ENCODE data around the gene SUSD1.

The SUSD1 gene

DNA sequence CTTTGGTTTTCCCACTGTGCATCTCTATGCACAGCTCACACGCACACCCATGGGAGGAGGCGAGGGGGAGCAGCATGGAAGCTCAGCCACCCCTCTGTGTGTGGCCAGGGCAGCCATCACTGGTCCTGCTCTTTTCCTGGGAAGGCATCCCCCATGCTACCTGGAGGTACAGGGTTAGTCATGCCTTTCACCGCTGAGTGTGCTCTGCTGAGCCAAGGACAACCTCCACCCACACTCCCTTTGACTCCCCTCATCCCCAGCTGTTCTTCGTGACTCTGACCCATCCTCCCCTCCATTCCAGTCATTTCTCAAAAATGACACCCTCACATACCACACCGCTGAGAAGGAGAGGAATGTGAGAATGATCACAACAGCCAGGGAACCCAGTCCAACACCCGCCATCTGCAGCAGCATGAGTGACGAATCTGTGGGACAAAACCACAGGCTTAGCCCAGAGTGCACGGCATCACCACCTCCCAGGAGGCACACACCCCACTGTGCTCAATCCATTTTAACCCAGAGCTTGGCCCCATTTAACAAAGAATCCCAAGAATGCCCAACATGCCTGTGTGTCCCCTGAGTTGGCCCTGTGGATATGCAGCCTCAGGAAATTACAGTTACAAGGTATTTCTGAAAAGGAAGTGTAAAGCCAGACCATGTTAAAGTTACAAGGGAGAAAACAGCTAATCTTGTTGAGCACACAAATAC is 133.4 kb downstream of the SUSD1 start:
- peak; percentile 71 for DNase-seq (ENCODE audit: low read depth, low spot score)

- no peak for DNase-seq (ENCODE audit: low read depth, low spot score)
Observed at GRCh38 chr9:112041199-112041535, 133.9 kb downstream of the SUSD1 start.

GRCh38 chr9:112038017-112038408 is 137.1 kb downstream of the SUSD1 start:
- DNase-seq (ENCODE audit: low read depth, low spot score) = no peak

- no peak for DNase-seq (ENCODE audit: low read depth, low spot score)
Observed at GRCh38 chr9:112037281-112038016, 137.6 kb downstream of the SUSD1 start.

GRCh38 chr9:112035166-112035826 is 139.8 kb downstream of the SUSD1 start:
- DNase-seq (ENCODE audit: low read depth, low spot score) = no peak

- no peak for DNase-seq (ENCODE audit: low read depth, low spot score)
Observed at GRCh38 chr9:112034216-112034611, 140.9 kb downstream of the SUSD1 start.

- DNase-seq (ENCODE audit: low read depth, low spot score) = no peak
Observed at GRCh38 chr9:112033237-112034215, 141.6 kb downstream of the SUSD1 start.

GRCh38 chr9:112032743-112033142 is 142.4 kb downstream of the SUSD1 start:
- no peak for DNase-seq (ENCODE audit: low read depth, low spot score)

GRCh38 chr9:112032009-112032408 is 143.1 kb downstream of the SUSD1 start:
- DNase-seq (ENCODE audit: low read depth, low spot score) = no peak

- no peak for DNase-seq (ENCODE audit: low read depth, low spot score)
Observed at GRCh38 chr9:112031400-112031799, 143.7 kb downstream of the SUSD1 start.

- no peak for DNase-seq (ENCODE audit: low read depth, low spot score)
Observed at GRCh38 chr9:112029921-112030444, 145.1 kb downstream of the SUSD1 start.

DNA sequence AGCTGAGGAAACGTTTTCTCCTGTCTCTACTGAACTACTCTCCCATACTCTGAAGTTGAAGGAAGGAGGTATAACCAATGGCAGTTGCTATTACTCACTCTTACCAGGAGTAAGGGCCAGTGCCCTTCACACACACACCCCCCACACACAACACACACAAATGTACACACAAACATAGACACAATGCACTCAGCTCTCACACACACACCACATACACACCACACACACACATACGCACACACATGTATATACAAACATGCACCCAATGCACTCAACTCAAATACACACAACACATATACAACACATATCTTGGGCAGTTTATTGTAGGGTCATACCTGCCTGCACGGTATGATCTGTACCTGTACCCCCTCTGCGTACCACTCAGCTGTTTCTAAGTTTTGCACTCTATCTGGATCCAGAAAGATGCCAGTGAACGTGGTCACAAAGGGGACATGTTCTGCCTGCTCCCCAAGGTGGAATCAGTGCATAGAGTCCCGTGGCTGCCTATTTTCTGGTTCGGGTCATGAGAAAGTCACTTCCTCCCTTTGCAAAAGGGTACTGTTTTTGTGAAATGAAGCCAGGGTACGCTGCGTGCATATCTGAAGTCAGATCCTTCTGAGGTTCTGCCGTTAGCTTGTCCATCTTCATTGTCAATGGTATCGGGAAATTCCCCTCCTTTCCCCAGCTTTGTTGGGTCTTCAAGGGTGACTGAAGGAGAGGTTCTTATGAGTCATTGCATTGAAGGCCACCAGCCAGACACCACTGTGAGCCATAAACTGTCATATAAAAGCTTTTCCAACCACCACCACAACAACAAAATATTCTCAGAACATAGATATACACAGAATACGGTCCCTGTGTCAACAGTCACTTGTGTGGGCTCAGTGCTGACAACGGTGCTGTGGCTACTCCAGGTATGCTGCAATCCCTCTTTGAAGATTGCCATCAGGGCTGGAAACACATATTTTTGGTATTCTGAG is 146.6 kb downstream of the SUSD1 start:
- DNase-seq (ENCODE audit: low read depth, low spot score) = no peak

GRCh38 chr9:112025850-112026249 is 149.2 kb downstream of the SUSD1 start:
- DNase-seq (ENCODE audit: low read depth, low spot score) = no peak

- no peak for DNase-seq (ENCODE audit: low read depth, low spot score)
Observed at GRCh38 chr9:112021742-112022141, 153.4 kb downstream of the SUSD1 start.

DNA sequence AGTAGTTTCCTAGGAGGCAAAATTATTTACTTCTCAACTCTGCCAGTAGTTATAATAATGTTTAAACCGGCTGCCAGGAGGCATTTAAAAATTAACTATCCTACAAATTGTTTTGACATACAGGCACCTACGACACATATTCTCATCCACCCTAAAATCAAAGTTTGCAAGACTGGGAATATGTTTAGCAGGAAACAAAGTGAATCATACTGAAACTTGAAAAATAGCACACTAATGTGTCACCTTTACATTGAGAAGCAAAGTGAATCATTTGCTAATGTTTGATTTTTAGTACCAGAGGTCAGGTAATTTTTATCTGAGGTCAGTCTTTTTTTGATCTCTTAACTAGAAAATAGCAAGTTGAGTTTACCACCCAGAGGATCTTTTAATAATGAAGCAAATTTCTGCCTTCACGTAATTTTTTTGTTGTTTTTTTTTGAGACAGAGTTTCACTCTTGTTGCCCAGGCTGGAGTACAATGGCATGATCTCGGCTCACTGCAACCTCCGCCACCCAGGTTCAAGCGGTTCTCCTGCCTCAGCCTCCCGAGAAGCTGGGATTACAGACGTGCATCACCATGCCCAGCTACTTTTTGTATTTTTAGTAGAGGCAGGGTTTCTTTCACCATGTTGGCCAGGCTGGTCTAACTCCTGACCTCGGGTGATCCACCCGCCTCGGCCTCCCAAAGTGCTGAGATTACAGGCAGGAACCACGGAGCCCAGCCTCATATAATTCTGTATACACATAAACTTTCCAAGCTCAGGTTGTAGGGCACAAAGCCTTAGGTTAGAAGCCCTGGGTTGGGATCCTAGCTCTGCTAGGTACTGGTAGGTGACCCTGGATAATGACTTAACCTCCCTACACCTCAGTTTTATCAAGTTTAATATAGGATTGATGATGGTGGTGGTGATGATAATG is 154.2 kb downstream of the SUSD1 start:
- no peak for DNase-seq (ENCODE audit: low read depth, low spot score)

DNA sequence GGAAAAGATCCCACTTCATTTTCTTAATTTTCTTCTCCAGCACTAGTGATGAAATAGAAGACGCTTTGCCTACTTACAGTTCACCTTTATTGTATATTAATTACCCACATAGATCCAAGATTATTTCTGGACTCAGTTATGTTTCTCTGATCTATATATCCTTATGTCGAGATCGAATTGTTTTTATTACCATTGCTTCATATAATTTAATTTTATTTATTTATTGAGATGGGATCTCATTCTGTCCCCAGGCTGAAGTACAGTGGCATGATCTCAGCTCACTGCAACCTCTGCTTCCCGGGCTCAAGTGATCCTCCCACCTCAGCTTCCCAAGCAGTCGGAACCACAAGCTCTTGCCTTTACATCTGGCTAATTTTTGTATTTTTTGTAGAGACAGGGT is 157.2 kb downstream of the SUSD1 start:
- DNase-seq (ENCODE audit: low read depth, low spot score) = no peak

DNA sequence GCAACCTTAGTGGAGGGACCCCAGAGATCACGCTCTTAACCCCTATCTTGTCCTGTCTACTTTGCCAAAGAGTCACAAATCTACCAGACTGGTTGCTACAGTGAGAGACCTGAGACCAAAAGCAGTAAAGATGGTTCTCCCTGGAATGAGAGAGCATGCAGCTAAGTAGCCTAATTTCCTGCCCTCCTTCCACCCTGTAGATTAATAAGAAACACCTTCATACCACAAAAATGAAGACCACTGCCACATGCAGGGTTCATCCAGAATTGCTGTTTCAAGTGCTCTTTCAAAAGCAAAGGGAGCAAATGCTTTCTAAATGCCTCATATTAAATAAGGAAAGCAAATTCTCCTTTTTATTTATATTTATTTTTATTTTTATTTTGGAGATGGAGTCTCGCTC is 159.4 kb downstream of the SUSD1 start:
- DNase-seq (ENCODE audit: low read depth, low spot score) = no peak

GRCh38 chr9:112015149-112015548 is 159.9 kb downstream of the SUSD1 start:
- DNase-seq (ENCODE audit: low read depth, low spot score) = no peak

- DNase-seq (ENCODE audit: low read depth, low spot score) = no peak
Observed at GRCh38 chr9:112013266-112013665, 161.8 kb downstream of the SUSD1 start.

All from brain pericyte (primary cell).